HepG2 (cell line): ENCODE data around the gene KANSL1. TPM values are rescaled to one million over a fixed set of nuclear protein-coding genes. Genes with fewer than 3 reads are reported as not detected.
A peak's percentile ranks its signal among the peaks of the same experiment; 100 is the strongest.

Experiments used
- ASH2L ChIP-seq: fragments of 300-600, 200-600 bp; sonication (generic); IDR thresholded peaks from 2 replicates; pipeline ENCODE4 v1.7.0; 2017; ENCODE audit warnings: low read depth, mild to moderate bottlenecking, moderate library complexity, mixed read lengths, low read length; ENCODE audit not compliant: insufficient read length
- EED ChIP-seq: sonication (generic); formaldehyde crosslinking; IDR thresholded peaks from 2 replicates; pipeline ENCODE4 v1.5.0; 2020; ENCODE audit warnings: mild to moderate bottlenecking, missing genetic modification reagents
- GATAD1 ChIP-seq: IDR thresholded peaks from 2 replicates; pipeline ENCODE4 v1.6.1; 2016; ENCODE audit warnings: missing genetic modification reagents, missing compliant biosample characterization
- PAF1 ChIP-seq: IDR thresholded peaks from 2 replicates; pipeline ENCODE4 v1.6.1; 2016; ENCODE audit warnings: missing genetic modification reagents, missing compliant biosample characterization
- RBAK ChIP-seq: sonication (generic); formaldehyde crosslinking; IDR thresholded peaks from 2 replicates; pipeline ENCODE4 v1.5.1; 2020; ENCODE audit warnings: mild to moderate bottlenecking, missing genetic modification reagents
- RXRB ChIP-seq: IDR thresholded peaks from 2 replicates; pipeline ENCODE4 v1.6.1; 2016; ENCODE audit warnings: borderline replicate concordance, missing genetic modification reagents, missing compliant biosample characterization
- SAP130 ChIP-seq: IDR thresholded peaks from 2 replicates; pipeline ENCODE4 v1.6.1; 2016; ENCODE audit warnings: low read depth
- TEAD3 ChIP-seq: optimal IDR thresholded peaks from 2 replicates; pipeline ENCODE3; 2016; ENCODE audit warnings: borderline replicate concordance
- U2AF1 ChIP-seq: fragments of 200-400 bp; formaldehyde crosslinking; optimal IDR thresholded peaks from 2 replicates; pipeline ENCODE3; 2017; ENCODE audit warnings: mild to moderate bottlenecking, low read depth, low read length
- YY1 ChIP-seq: IDR thresholded peaks from 2 replicates; pipeline ENCODE4 v1.6.1; 2011; ENCODE audit warnings: low read length, low read depth, moderate library complexity, mild to moderate bottlenecking; ENCODE audit not compliant: insufficient read depth, insufficient replicate concordance
- ZNF350 ChIP-seq: sonication (generic); formaldehyde crosslinking; IDR thresholded peaks from 2 replicates; pipeline ENCODE4 v1.4.0; 2020; ENCODE audit warnings: mild to moderate bottlenecking, low read depth, missing genetic modification reagents, borderline replicate concordance
- ZNF552 ChIP-seq: sonication (generic); formaldehyde crosslinking; IDR thresholded peaks from 2 replicates; pipeline ENCODE4 v1.9.0; 2022; ENCODE audit warnings: missing genetic modification reagents, mild to moderate bottlenecking, borderline replicate concordance
- ZNF598 ChIP-seq: sonication (generic); formaldehyde crosslinking; IDR thresholded peaks from 2 replicates; pipeline ENCODE4 v1.5.1; 2020; ENCODE audit warnings: mild to moderate bottlenecking, missing genetic modification reagents, borderline replicate concordance
- ZNF850 ChIP-seq: sonication (generic); formaldehyde crosslinking; conservative IDR thresholded peaks from 2 replicates; pipeline ENCODE4 v1.9.0; 2021; ENCODE audit warnings: mild to moderate bottlenecking, missing genetic modification reagents
- polyA plus RNA-seq, 8 experiments: library from polyadenylated mRNA; depleted of rRNA in 3 of 8; stranded (reverse) in 7 of 8; unstranded in 1 of 8; fragments of >200 nt; fragmentation: Illumina TruSeq in 4 of 8; extraction: Trizol in 4 of 8; gene quantifications; 2 replicates each; pipeline versions ENCODE4 v1.2.1 to v1.2.3, GENCODE V29; 2011 to 2016; ENCODE audit warnings: low read depth in 4 of 8, missing spikeins in 1 of 8, mixed read lengths in 1 of 8; ENCODE audit not compliant: insufficient read depth in 1 of 8
- total RNA-seq, 5 experiments: library from RNA; depleted of rRNA; stranded (reverse); fragments of >200 nt; fragmentation: Illumina TruSeq; extraction: Trizol; gene quantifications; 2 replicates each; pipeline ENCODE4 v1.2.3, GENCODE V29; 2016; ENCODE audit warnings: low read depth in 1 of 5
- TF ChIP-seq, protein P1 (sequence below): sonication (generic); formaldehyde crosslinking; conservative IDR thresholded peaks from 2 replicates; pipeline ENCODE4 v1.8.0; 2022; ENCODE audit warnings: low read depth, missing genetic modification reagents
- TF ChIP-seq, protein P2 (sequence below): sonication (generic); formaldehyde crosslinking; IDR thresholded peaks from 2 replicates; pipeline ENCODE4 v1.4.0; 2020; ENCODE audit warnings: low read depth, missing genetic modification reagents
- TF ChIP-seq, protein P3 (sequence below): sonication (generic); formaldehyde crosslinking; IDR thresholded peaks from 2 replicates; pipeline ENCODE4 v1.4.0; 2020; ENCODE audit warnings: missing genetic modification reagents
- TF ChIP-seq, protein P4 (sequence below): sonication (generic); formaldehyde crosslinking; conservative IDR thresholded peaks from 2 replicates; pipeline ENCODE4 v1.4.0; 2020; ENCODE audit warnings: missing genetic modification reagents
- TF ChIP-seq, protein P5 (sequence below): sonication (generic); formaldehyde crosslinking; IDR thresholded peaks from 2 replicates; pipeline ENCODE4 v1.4.0; 2020; ENCODE audit warnings: missing genetic modification reagents

The KANSL1 gene
- total and polyA plus RNA-seq, 2 of the 13 experiments (the other 11 are each of a cell fraction or from before 2014, with no cell fraction given), result 24.0 to 59.6 TPM

DNA sequence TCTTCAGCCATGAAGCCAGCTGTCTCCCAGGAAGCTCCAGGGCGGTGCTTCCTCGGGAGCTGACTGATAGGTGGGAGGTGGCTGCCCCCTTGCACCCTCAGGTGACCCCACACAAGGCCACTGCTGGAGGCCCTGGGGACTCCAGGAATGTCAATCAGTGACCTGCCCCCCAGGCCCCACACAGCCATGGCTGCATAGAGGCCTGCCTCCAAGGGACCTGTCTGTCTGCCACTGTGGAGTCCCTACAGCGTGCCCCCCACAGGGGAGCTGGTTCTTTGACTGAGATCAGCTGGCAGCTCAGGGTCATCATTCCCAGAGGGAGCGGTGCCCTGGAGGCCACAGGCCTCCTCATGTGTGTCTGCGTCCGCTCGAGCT lies 180.1 kb downstream of the KANSL1 start (continued):
- TF ChIP-seq TEAD3 (CRISPR knock-in tag) (peak; percentile 68), U2AF1 (no peak), GATAD1 (CRISPR knock-in tag) (no peak), ZNF350 (CRISPR knock-in tag) (peak; percentile 46; the same call in 1 of the 2 replicates), PAF1 (no peak), ZNF850 (CRISPR knock-in tag) (no peak), EED (CRISPR knock-in tag) (no peak), RXRB (0 out of 2 replicates have a peak, but pooled peaks have one; percentile 30), SAP130 (CRISPR knock-in tag) (no peak), YY1 (no peak), RBAK (CRISPR knock-in tag) (no peak), ZNF598 (CRISPR knock-in tag) (0 out of 2 replicates have a peak, but pooled peaks have one; percentile 55), ASH2L (no peak), ZNF552 (CRISPR knock-in tag) (no peak; the same call in 1 of the 2 replicates)
- TF ChIP-seq, protein P1, sequence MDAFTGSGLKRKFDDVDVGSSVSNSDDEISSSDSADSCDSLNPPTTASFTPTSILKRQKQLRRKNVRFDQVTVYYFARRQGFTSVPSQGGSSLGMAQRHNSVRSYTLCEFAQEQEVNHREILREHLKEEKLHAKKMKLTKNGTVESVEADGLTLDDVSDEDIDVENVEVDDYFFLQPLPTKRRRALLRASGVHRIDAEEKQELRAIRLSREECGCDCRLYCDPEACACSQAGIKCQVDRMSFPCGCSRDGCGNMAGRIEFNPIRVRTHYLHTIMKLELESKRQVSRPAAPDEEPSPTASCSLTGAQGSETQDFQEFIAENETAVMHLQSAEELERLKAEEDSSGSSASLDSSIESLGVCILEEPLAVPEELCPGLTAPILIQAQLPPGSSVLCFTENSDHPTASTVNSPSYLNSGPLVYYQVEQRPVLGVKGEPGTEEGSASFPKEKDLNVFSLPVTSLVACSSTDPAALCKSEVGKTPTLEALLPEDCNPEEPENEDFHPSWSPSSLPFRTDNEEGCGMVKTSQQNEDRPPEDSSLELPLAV (CRISPR knock-in tag), result no peak
- TF ChIP-seq, protein P2, sequence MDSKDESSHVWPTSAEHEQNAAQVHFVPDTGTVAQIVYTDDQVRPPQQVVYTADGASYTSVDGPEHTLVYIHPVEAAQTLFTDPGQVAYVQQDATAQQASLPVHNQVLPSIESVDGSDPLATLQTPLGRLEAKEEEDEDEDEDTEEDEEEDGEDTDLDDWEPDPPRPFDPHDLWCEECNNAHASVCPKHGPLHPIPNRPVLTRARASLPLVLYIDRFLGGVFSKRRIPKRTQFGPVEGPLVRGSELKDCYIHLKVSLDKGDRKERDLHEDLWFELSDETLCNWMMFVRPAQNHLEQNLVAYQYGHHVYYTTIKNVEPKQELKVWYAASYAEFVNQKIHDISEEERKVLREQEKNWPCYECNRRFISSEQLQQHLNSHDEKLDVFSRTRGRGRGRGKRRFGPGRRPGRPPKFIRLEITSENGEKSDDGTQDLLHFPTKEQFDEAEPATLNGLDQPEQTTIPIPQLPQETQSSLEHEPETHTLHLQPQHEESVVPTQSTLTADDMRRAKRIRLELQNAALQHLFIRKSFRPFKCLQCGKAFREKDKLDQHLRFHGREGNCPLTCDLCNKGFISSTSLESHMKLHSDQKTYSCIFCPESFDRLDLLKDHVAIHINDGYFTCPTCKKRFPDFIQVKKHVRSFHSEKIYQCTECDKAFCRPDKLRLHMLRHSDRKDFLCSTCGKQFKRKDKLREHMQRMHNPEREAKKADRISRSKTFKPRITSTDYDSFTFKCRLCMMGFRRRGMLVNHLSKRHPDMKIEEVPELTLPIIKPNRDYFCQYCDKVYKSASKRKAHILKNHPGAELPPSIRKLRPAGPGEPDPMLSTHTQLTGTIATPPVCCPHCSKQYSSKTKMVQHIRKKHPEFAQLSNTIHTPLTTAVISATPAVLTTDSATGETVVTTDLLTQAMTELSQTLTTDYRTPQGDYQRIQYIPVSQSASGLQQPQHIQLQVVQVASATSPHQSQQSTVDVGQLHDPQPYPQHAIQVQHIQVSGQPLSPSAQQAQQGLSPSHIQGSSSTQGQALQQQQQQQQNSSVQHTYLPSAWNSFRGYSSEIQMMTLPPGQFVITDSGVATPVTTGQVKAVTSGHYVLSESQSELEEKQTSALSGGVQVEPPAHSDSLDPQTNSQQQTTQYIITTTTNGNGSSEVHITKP (CRISPR knock-in tag), result no peak
- TF ChIP-seq, protein P3, sequence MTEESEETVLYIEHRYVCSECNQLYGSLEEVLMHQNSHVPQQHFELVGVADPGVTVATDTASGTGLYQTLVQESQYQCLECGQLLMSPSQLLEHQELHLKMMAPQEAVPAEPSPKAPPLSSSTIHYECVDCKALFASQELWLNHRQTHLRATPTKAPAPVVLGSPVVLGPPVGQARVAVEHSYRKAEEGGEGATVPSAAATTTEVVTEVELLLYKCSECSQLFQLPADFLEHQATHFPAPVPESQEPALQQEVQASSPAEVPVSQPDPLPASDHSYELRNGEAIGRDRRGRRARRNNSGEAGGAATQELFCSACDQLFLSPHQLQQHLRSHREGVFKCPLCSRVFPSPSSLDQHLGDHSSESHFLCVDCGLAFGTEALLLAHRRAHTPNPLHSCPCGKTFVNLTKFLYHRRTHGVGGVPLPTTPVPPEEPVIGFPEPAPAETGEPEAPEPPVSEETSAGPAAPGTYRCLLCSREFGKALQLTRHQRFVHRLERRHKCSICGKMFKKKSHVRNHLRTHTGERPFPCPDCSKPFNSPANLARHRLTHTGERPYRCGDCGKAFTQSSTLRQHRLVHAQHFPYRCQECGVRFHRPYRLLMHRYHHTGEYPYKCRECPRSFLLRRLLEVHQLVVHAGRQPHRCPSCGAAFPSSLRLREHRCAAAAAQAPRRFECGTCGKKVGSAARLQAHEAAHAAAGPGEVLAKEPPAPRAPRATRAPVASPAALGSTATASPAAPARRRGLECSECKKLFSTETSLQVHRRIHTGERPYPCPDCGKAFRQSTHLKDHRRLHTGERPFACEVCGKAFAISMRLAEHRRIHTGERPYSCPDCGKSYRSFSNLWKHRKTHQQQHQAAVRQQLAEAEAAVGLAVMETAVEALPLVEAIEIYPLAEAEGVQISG (CRISPR knock-in tag), result no peak
- TF ChIP-seq, protein P4, sequence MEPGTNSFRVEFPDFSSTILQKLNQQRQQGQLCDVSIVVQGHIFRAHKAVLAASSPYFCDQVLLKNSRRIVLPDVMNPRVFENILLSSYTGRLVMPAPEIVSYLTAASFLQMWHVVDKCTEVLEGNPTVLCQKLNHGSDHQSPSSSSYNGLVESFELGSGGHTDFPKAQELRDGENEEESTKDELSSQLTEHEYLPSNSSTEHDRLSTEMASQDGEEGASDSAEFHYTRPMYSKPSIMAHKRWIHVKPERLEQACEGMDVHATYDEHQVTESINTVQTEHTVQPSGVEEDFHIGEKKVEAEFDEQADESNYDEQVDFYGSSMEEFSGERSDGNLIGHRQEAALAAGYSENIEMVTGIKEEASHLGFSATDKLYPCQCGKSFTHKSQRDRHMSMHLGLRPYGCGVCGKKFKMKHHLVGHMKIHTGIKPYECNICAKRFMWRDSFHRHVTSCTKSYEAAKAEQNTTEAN (CRISPR knock-in tag), result no peak
- TF ChIP-seq, protein P5, sequence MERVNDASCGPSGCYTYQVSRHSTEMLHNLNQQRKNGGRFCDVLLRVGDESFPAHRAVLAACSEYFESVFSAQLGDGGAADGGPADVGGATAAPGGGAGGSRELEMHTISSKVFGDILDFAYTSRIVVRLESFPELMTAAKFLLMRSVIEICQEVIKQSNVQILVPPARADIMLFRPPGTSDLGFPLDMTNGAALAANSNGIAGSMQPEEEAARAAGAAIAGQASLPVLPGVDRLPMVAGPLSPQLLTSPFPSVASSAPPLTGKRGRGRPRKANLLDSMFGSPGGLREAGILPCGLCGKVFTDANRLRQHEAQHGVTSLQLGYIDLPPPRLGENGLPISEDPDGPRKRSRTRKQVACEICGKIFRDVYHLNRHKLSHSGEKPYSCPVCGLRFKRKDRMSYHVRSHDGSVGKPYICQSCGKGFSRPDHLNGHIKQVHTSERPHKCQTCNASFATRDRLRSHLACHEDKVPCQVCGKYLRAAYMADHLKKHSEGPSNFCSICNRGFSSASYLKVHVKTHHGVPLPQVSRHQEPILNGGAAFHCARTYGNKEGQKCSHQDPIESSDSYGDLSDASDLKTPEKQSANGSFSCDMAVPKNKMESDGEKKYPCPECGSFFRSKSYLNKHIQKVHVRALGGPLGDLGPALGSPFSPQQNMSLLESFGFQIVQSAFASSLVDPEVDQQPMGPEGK (CRISPR knock-in tag), result peak; percentile 90
